AG04449 (cell line): ENCODE measurements around the gene ARID1B.

Experiments used
- CTCF ChIA-PET: fragments of 350-600 bp; formaldehyde crosslinking; extraction: SDS; loops from one replicate; lab custom pipeline; 2021; ENCODE audit warnings: antibody characterized with exemption; lab: Yijun Ruan, JAX
- POLR2A ChIA-PET: fragments of 400-600, 350-600 bp; formaldehyde crosslinking; extraction: SDS; loops from one replicate; lab custom pipeline; 2020; ENCODE audit warnings: antibody characterized with exemption, inconsistent platforms; lab: Yijun Ruan, JAX
- DNase-seq: peaks from one replicate; pipeline ENCODE4 v3.0.0-alpha.2; 2010; ENCODE audit warnings: low read depth, low spot score
- H3K4me3 ChIP-seq: 2 replicates; pipeline ENCODE4 v1.5.1; 2011; ENCODE audit warnings: low read depth, mild to moderate bottlenecking, control low read depth, low read length
- CTCF ChIP-seq: IDR thresholded peaks from one replicate; pipeline ENCODE4 v1.5.1; 2011; ENCODE audit warnings: mild to moderate bottlenecking, moderate library complexity, low read length, control low read depth, inconsistent platforms; ENCODE audit not compliant: insufficient read depth; ENCODE audit errors: missing control alignments

The ARID1B gene

GRCh38 chr6:157020881-157021343, 243.7 kb downstream of the ARID1B start:
- DNase-seq, result no peak
- H3K4me3 ChIP-seq, result peak overlapping the region; percentile 72
- ChIA-PET CTCF (interaction anchor here (0.9 to 4.6 kb wide), 8 partner anchors 10 to 1706 kb away, joined by 3 to 23 read pairs (median 4); no protein-coding TSS in a partner anchor), POLR2A (no interaction called here)
- TF ChIP-seq CTCF, result no peak

- ChIA-PET POLR2A (interaction anchor here (0.8 kb wide), 1 partner anchor 127 kb away, joined by 3 read pairs; no protein-coding TSS in a partner anchor), CTCF (interaction anchor here (0.9 to 4.6 kb wide), 8 partner anchors 11 to 1707 kb away, joined by 3 to 23 read pairs (median 3); no protein-coding TSS in a partner anchor)
- peak; percentile 44 for TF ChIP-seq CTCF
- DNase-seq, result peak; percentile 52
- peak overlapping the region; percentile 72 for H3K4me3 ChIP-seq
Observed at GRCh38 chr6:157021344-157021992, 244.3 kb downstream of the ARID1B start.

GRCh38 chr6:157021993-157022740, 245.0 kb downstream of the ARID1B start:
- DNase-seq, result peak; percentile 72
- no peak for TF ChIP-seq CTCF
- POLR2A ChIA-PET, result interaction anchor here (0.8 kb wide), 1 partner anchor 126 kb away, joined by 3 read pairs; no protein-coding TSS in a partner anchor
- H3K4me3 ChIP-seq, result peak overlapping the region; percentile 72
- CTCF ChIA-PET, result interaction anchor here (1.0 to 4.6 kb wide), 5 partner anchors 10 to 38 kb away, joined by 3 to 23 read pairs (median 6); no protein-coding TSS in a partner anchor

GRCh38 chr6:157023958-157024357, 246.8 kb downstream of the ARID1B start:
- H3K4me3 ChIP-seq, result no peak overlapping the region
- TF ChIP-seq CTCF, result no peak
- ChIA-PET CTCF (interaction anchor here (1.5 to 4.6 kb wide), 3 partner anchors 11 to 160 kb away, joined by 3 to 23 read pairs (median 10); no protein-coding TSS in a partner anchor), POLR2A (no interaction called here)
- DNase-seq, result no peak

GRCh38 chr6:157024745-157025144, 247.6 kb downstream of the ARID1B start:
- POLR2A ChIA-PET, result no interaction called here
- H3K4me3 ChIP-seq, result no peak overlapping the region
- TF ChIP-seq CTCF, result no peak
- no peak for DNase-seq
- CTCF ChIA-PET, result interaction anchor here (3.1 to 4.6 kb wide), 2 partner anchors 10 to 12 kb away, joined by 10 to 23 read pairs; no protein-coding TSS in a partner anchor
